ENCODE data around the gene USH1C.

DNA sequence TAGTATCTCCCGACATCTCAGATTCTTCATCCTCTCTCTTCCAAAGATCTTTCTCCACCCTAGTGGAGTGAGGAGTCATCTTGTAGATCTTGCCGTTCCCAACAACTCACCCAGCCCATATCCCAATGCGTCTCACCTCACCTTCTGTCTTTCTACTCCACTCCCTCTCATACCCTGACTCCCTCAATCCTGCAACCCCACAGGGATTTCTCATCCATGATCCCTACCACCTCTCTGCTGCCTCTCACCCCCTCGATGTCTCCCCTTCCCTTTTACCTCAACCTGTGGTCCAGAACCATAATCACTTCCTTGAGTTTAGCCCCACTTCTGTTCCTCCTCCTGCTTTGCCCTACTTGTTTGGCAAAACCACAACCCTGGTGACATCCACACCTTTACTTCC lies 44.5 kb upstream of the USH1C start:
- TF ChIP-seq, protein P1, sequence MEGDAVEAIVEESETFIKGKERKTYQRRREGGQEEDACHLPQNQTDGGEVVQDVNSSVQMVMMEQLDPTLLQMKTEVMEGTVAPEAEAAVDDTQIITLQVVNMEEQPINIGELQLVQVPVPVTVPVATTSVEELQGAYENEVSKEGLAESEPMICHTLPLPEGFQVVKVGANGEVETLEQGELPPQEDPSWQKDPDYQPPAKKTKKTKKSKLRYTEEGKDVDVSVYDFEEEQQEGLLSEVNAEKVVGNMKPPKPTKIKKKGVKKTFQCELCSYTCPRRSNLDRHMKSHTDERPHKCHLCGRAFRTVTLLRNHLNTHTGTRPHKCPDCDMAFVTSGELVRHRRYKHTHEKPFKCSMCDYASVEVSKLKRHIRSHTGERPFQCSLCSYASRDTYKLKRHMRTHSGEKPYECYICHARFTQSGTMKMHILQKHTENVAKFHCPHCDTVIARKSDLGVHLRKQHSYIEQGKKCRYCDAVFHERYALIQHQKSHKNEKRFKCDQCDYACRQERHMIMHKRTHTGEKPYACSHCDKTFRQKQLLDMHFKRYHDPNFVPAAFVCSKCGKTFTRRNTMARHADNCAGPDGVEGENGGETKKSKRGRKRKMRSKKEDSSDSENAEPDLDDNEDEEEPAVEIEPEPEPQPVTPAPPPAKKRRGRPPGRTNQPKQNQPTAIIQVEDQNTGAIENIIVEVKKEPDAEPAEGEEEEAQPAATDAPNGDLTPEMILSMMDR (IDR thresholded peaks at IDR 0.05) = no peak
- no peak for TF ChIP-seq POLR2A (IDR thresholded peaks at IDR 0.05)
